ENCODE data around the gene OR52E6. TPM values are rescaled to one million over a fixed set of nuclear protein-coding genes. Genes with fewer than 3 reads are reported as not detected.

OR52E6 gene
- total RNA-seq, 4 donors from 2014 or later: not detected

- no peak for TF ChIP-seq CTCF (IDR thresholded peaks at IDR 0.05; ENCODE audit: low read depth)
These were observed 24.1 kb upstream of the OR52E6 start for GRCh38 chr11:5865826-5866225.

- no peak for TF ChIP-seq CTCF (IDR thresholded peaks at IDR 0.05; ENCODE audit: low read depth)
These were observed 15.9 kb upstream of the OR52E6 start, which contains the start of gene OR52E8 for GRCh38 chr11:5857590-5857989. TSS of gene OR52E8 (minus strand) at chr11:5857690. CDS start at chr11:5857690, 0 bp downstream.

GRCh38 chr11:5851002-5851401, 9.3 kb upstream of the OR52E6 start:
- no peak for TF ChIP-seq CTCF (IDR thresholded peaks at IDR 0.05; ENCODE audit: low read depth)

- TF ChIP-seq CTCF (IDR thresholded peaks at IDR 0.05; ENCODE audit: low read depth): no peak
These were observed 6.0 kb upstream of the OR52E6 start for GRCh38 chr11:5847711-5848110.

- no peak for TF ChIP-seq CTCF (IDR thresholded peaks at IDR 0.05; ENCODE audit: low read depth)
These were observed 5.0 kb upstream of the OR52E6 start for GRCh38 chr11:5846701-5847100.

- TF ChIP-seq CTCF (IDR thresholded peaks at IDR 0.05; ENCODE audit: low read depth): no peak
These were observed 4.0 kb downstream of the OR52E6 start for GRCh38 chr11:5837695-5838094.

- no peak for TF ChIP-seq CTCF (IDR thresholded peaks at IDR 0.05; ENCODE audit: low read depth)
These were observed 8.3 kb downstream of the OR52E6 start for GRCh38 chr11:5833446-5833845.
